ENCODE data around the gene MACO1. TPM values are rescaled to one million over a fixed set of nuclear protein-coding genes. Genes with fewer than 3 reads are reported as not detected.
A peak's percentile ranks its signal among the peaks of the same experiment; 100 is the strongest.

The MACO1 gene
- total RNA-seq, 1 experiment from 2014 or later, result 22.9 TPM

GRCh38 chr1:25503551-25504426 is 73.1 kb downstream of the MACO1 start:
- no peaks in the 10 kb centered on the region for H3K9me3 ChIP-seq (ENCODE audit: low read depth, low read length, poor library complexity, severe bottlenecking)
- BruUV-seq (replicated peaks), result no TSS peak
- H3K27ac ChIP-seq (ENCODE audit: low read depth, low read length, poor library complexity, severe bottlenecking), result no peak overlapping the region
- no peaks in the 10 kb centered on the region for H3K27me3 ChIP-seq (replicated peaks; ENCODE audit: insufficient read depth, low read depth, low read length, poor library complexity)
- no peaks in the 10 kb centered on the region for H3K36me3 ChIP-seq (ENCODE audit: insufficient read depth, low read length, poor library complexity, severe bottlenecking)
- H3K4me3 ChIP-seq (ENCODE audit: low read depth, low read length, poor library complexity, severe bottlenecking), result no peak overlapping the region
- DNase-seq (ENCODE audit: low spot score), result peak; percentile 37
- intact Hi-C loops (cut with micrococcal nuclease; ENCODE audit: unreplicated experiment), result no loop called here
- POLR2A ChIA-PET (ENCODE audit: low non-redundant PET), result no interaction called here
- H3K4me1 ChIP-seq (ENCODE audit: insufficient read depth, low read length, poor library complexity, severe bottlenecking), result no peaks in the 10 kb centered on the region
- CTCF ChIA-PET, result interaction anchor here (1.0 kb wide), 1 partner anchor 17 kb away, joined by 3 read pairs; no protein-coding TSS in a partner anchor
- TF ChIP-seq, protein P1, sequence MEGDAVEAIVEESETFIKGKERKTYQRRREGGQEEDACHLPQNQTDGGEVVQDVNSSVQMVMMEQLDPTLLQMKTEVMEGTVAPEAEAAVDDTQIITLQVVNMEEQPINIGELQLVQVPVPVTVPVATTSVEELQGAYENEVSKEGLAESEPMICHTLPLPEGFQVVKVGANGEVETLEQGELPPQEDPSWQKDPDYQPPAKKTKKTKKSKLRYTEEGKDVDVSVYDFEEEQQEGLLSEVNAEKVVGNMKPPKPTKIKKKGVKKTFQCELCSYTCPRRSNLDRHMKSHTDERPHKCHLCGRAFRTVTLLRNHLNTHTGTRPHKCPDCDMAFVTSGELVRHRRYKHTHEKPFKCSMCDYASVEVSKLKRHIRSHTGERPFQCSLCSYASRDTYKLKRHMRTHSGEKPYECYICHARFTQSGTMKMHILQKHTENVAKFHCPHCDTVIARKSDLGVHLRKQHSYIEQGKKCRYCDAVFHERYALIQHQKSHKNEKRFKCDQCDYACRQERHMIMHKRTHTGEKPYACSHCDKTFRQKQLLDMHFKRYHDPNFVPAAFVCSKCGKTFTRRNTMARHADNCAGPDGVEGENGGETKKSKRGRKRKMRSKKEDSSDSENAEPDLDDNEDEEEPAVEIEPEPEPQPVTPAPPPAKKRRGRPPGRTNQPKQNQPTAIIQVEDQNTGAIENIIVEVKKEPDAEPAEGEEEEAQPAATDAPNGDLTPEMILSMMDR (conservative IDR thresholded peaks at IDR 0.05; ENCODE audit: low read depth, low read length), result peak; percentile 49
- TF ChIP-seq EZH2 (IDR thresholded peaks at IDR 0.05; ENCODE audit: borderline replicate concordance, low read depth, low read length, poor library complexity, severe bottlenecking), result no peak

GRCh38 chr1:25504706-25505595 is 74.3 kb downstream of the MACO1 start:
- POLR2A ChIA-PET (ENCODE audit: low non-redundant PET), result interaction anchor here (0.6 kb wide), 1 partner anchor 267 kb away, joined by 3 read pairs; no protein-coding TSS in a partner anchor
- no peak overlapping the region for H3K27ac ChIP-seq (ENCODE audit: low read depth, low read length, poor library complexity, severe bottlenecking)

More at GRCh38 chr1:25504706-25505595, 74.3 kb downstream of the MACO1 start:
- Histone ChIP-seq H3K4me3 (ENCODE audit: low read depth, low read length, poor library complexity, severe bottlenecking) (no peak overlapping the region), H3K4me1 (ENCODE audit: insufficient read depth, low read length, poor library complexity, severe bottlenecking) (no peaks in the 10 kb centered on the region), H3K27me3 (replicated peaks; ENCODE audit: insufficient read depth, low read depth, low read length, poor library complexity) (no peaks in the 10 kb centered on the region), H3K36me3 (ENCODE audit: insufficient read depth, low read length, poor library complexity, severe bottlenecking) (no peaks in the 10 kb centered on the region), H3K9me3 (ENCODE audit: low read depth, low read length, poor library complexity, severe bottlenecking) (no peaks in the 10 kb centered on the region)
- intact Hi-C loops (cut with micrococcal nuclease; ENCODE audit: unreplicated experiment), result no loop called here
- TF ChIP-seq, protein P1 (conservative IDR thresholded peaks at IDR 0.05; ENCODE audit: low read depth, low read length), result no peak
- TF ChIP-seq EZH2 (IDR thresholded peaks at IDR 0.05; ENCODE audit: borderline replicate concordance, low read depth, low read length, poor library complexity, severe bottlenecking), result no peak
- CTCF ChIA-PET, result no interaction called here
- no peak for DNase-seq (ENCODE audit: low spot score)
- BruUV-seq (replicated peaks), result no TSS peak
